GM19452 (cell line): ENCODE results near the gene NRP2.

Experiments
- ATAC-seq: cut with Tn5 transposase; IDR thresholded peaks from one replicate; pipeline ENCODE4 v1.9.1; 2021; ENCODE audit not compliant: unreplicated experiment

Gene NRP2

DNA sequence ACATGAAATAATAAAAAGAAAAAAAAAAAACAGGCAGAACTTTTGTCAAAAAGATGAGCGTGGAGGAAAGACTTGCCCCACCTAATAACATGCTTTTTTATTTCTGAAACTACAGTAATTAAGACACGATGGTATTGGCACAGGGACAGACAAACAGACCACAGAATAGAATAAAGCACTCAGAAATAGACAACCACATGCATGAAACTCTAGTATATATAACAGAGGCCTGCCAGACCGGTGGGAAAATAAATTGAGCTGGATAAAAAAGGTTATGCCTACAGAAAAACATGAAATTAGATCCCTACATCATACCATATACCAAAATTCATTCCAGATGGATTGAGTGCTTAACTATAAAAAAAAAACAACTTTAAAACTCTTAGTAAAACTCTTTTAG, 163.1 kb downstream of the NRP2 start:
- ATAC-seq, result no peak
